ENCODE measurements around the gene PCGF2.

PCGF2 gene

GRCh38 chr17:38709104-38709820 is 38.9 kb downstream of the PCGF2 start:
- no peak for ATAC-seq
- TF ChIP-seq TOX (CRISPR knock-in tag; IDR thresholded peaks at IDR 0.05; ENCODE audit: borderline replicate concordance), result no peak

- no peak for ATAC-seq
- TF ChIP-seq ZFP3 (CRISPR knock-in tag; IDR thresholded peaks at IDR 0.05) (no peak), POU6F1 (CRISPR knock-in tag; IDR thresholded peaks at IDR 0.05; ENCODE audit: borderline replicate concordance, low read depth) (no peak), ZC3H10 (CRISPR knock-in tag; IDR thresholded peaks at IDR 0.05) (no peak), PATZ1 (CRISPR knock-in tag; IDR thresholded peaks at IDR 0.05; ENCODE audit: borderline replicate concordance) (no peak), CREB5 (CRISPR knock-in tag; IDR thresholded peaks at IDR 0.05; ENCODE audit: low read depth) (no peak), CSDC2 (CRISPR knock-in tag; IDR thresholded peaks at IDR 0.05) (no peak), BACH2 (CRISPR knock-in tag; IDR thresholded peaks at IDR 0.05; ENCODE audit: borderline replicate concordance) (no peak), TOX (CRISPR knock-in tag; IDR thresholded peaks at IDR 0.05; ENCODE audit: borderline replicate concordance) (no peak), TSHZ2 (CRISPR knock-in tag; IDR thresholded peaks at IDR 0.05) (no peak), PPARA (CRISPR knock-in tag; IDR thresholded peaks at IDR 0.05; ENCODE audit: borderline replicate concordance) (no peak), GLIS3 (CRISPR knock-in tag; IDR thresholded peaks at IDR 0.05) (no peak), ARNTL (CRISPR knock-in tag; IDR thresholded peaks at IDR 0.05; ENCODE audit: borderline replicate concordance, low read depth) (no peak), ZNF70 (CRISPR knock-in tag; IDR thresholded peaks at IDR 0.05) (no peak), SNAI2 (CRISPR knock-in tag; IDR thresholded peaks at IDR 0.05) (no peak), ISL1 (CRISPR knock-in tag; IDR thresholded peaks at IDR 0.05) (no peak), OSR1 (CRISPR knock-in tag; IDR thresholded peaks at IDR 0.05) (no peak), ZFP30 (CRISPR knock-in tag; IDR thresholded peaks at IDR 0.05) (no peak), TCF4 (CRISPR knock-in tag; IDR thresholded peaks at IDR 0.05; ENCODE audit: borderline replicate concordance) (no peak), ZNF8 (CRISPR knock-in tag; IDR thresholded peaks at IDR 0.05) (no peak), CSRNP3 (CRISPR knock-in tag; IDR thresholded peaks at IDR 0.05) (no peak)
These were observed 40.3 kb downstream of the PCGF2 start for GRCh38 chr17:38707678-38708351.

All from SK-N-SH treated with all-trans-retinoic acid at 6 μM for 48 hours (cell line).